Measurements from ENCODE around the gene DPYD. TPM values are rescaled to one million over a fixed set of nuclear protein-coding genes. Genes with fewer than 3 reads are reported as not detected.

The DPYD gene
- total and polyA plus RNA-seq, 9 of the 15 experiments (the other 6 are each of a cell fraction or from before 2014, with no cell fraction given): 0.03 to 0.25 (median 0.08) TPM; not detected in 2

- Histone ChIP-seq H3K27me3 (ENCODE audit: control insufficient read depth in 2 of 2, insufficient read depth in 2 of 2, low read length in 2 of 2) (no peaks in the 10 kb centered on the region), H4K20me1 (replicated peaks; ENCODE audit: control insufficient read depth, insufficient read depth, low read length) (no peaks in the 10 kb centered on the region), H3K9ac (ENCODE audit: insufficient read depth in 1 of 2, low read depth in 2 of 2, low read length in 2 of 2) (no peak overlapping the region), H3K9me1 (ENCODE audit: control insufficient read depth, insufficient read depth, low read length) (no peaks in the 10 kb centered on the region), H3K36me3 (ENCODE audit: control insufficient read depth, insufficient read depth, low read length) (no peaks in the 10 kb centered on the region), H3K79me2 (ENCODE audit: control insufficient read depth, insufficient read depth, low read length) (no peaks in the 10 kb centered on the region), H3K9me3 (replicated peaks; ENCODE audit: control insufficient read depth, insufficient read depth, low read depth, low read length) (no peaks in the 10 kb centered on the region), H3K27ac (ENCODE audit: extremely low read depth, low read depth, low read length) (no peak overlapping the region), H3K4me3 (no peak overlapping the region), H2AFZ (ENCODE audit: low read depth, low read length) (no peak overlapping the region), H3K4me1 (replicated peaks in 1 of 2; ENCODE audit: control insufficient read depth in 2 of 2, insufficient read depth in 2 of 2, low read length in 2 of 2) (no peaks in the 10 kb centered on the region), H3K4me2 (ENCODE audit: insufficient read depth, low read length) (no peak overlapping the region)
- BruUV-seq (replicated peaks): no TSS peak
- no peak for ATAC-seq
- CTCF ChIA-PET (ENCODE audit: low intra/inter-chr PET ratio): no interaction called here
- under 1% methylated on average over 7 of the region's 7 CpGs for WGBS (ENCODE audit: insufficient coverage, low coverage, missing lambda C conversion rate)
- in situ Hi-C loops (cut with MboI) (no loop called here), intact Hi-C loops (cut with micrococcal nuclease) (no loop called here)
- POLR2A ChIA-PET: no interaction called here
- TF ChIP-seq JUN (IDR thresholded peaks at IDR 0.05; ENCODE audit: borderline replicate concordance, low read depth, low read length): no peak
- TF ChIP-seq JUN (CRISPR knock-in tag; IDR thresholded peaks at IDR 0.05; ENCODE audit: borderline replicate concordance): no peak
- TF ChIP-seq HDGF (IDR thresholded peaks at IDR 0.05): no peak
- no peak for TF ChIP-seq POU5F1 (IDR thresholded peaks at IDR 0.05; ENCODE audit: borderline replicate concordance, low read depth, low read length, partially characterized antibody)
- no peak for TF ChIP-seq HIVEP1 (CRISPR knock-in tag; IDR thresholded peaks at IDR 0.05)
- no peak for TF ChIP-seq ZBTB17 (CRISPR knock-in tag; IDR thresholded peaks at IDR 0.05)
- no peak for TF ChIP-seq SMC3 (conservative IDR thresholded peaks at IDR 0.05; ENCODE audit: insufficient read depth, low read depth, low read length)
- TF ChIP-seq HMGN3 (IDR thresholded peaks at IDR 0.05; ENCODE audit: borderline replicate concordance, extremely low read depth, insufficient read length, low read depth, low read length): no peak
- no peak for TF ChIP-seq NCOA1 (IDR thresholded peaks at IDR 0.05; ENCODE audit: low read depth)
- no peak for TF ChIP-seq ELF4 (CRISPR knock-in tag; IDR thresholded peaks at IDR 0.05)
- TF ChIP-seq ZFP30 (CRISPR knock-in tag; IDR thresholded peaks at IDR 0.05; ENCODE audit: borderline replicate concordance): no peak
- TF ChIP-seq HEY1 (CRISPR knock-in tag; IDR thresholded peaks at IDR 0.05; ENCODE audit: borderline replicate concordance): no peak
- no peak for TF ChIP-seq SIN3B (IDR thresholded peaks at IDR 0.05; ENCODE audit: low read depth)
- no peak for TF ChIP-seq HOXB6 (CRISPR knock-in tag; IDR thresholded peaks at IDR 0.05; ENCODE audit: borderline replicate concordance)
- TF ChIP-seq CBX1 (IDR thresholded peaks at IDR 0.05; ENCODE audit: low read depth): no peak
- TF ChIP-seq U2AF1 (optimal IDR thresholded peaks at IDR 0.05; ENCODE audit: low read depth, low read length): no peak
- no peak for TF ChIP-seq NUFIP1 (IDR thresholded peaks at IDR 0.05; ENCODE audit: partially characterized antibody)
- no peak for TF ChIP-seq CTCFL (IDR thresholded peaks at IDR 0.05; ENCODE audit: borderline replicate concordance, insufficient read depth, low read depth, low read length, poor library complexity, severe bottlenecking)
- no peak for FAIRE-seq
- no peak for DNase-seq (ENCODE audit: extremely low read depth in 1 of 4, low spot score in 3 of 4)
Observed at GRCh38 chr1:97870589-97870988, 50.2 kb downstream of the DPYD start.
